Karpas-422 (cell line): ENCODE data around the gene CR1. TPM values are rescaled to one million over a fixed set of nuclear protein-coding genes. Genes with fewer than 3 reads are reported as not detected.

Source experiments
- DNase-seq: peaks from one replicate; pipeline ENCODE4 v3.0.0-alpha.2; 2015
- H2AFZ ChIP-seq: fragments of 200-600 bp; sonication (generic); 2 replicates; pipeline ENCODE4 v1.6.1; 2014; ENCODE audit warnings: antibody characterized with exemption, low read length, mixed read lengths
- H3K27ac ChIP-seq: fragments of 200-600 bp; sonication (generic); 2 replicates; pipeline ENCODE4 v1.5.1; 2014; ENCODE audit warnings: mild to moderate bottlenecking, low read length, moderate library complexity
- H3K27me3 ChIP-seq: fragments of 200-600 bp; sonication (generic); 2 replicates; pipeline ENCODE4 v1.6.1; 2014; ENCODE audit warnings: low read length, mixed read lengths
- H3K36me3 ChIP-seq: fragments of 200-600 bp; sonication (generic); 2 replicates; pipeline ENCODE4 v1.6.1; 2014; ENCODE audit warnings: low read length, mixed read lengths; ENCODE audit not compliant: insufficient read depth
- H3K4me1 ChIP-seq: fragments of 200-600 bp; sonication (generic); 2 replicates; pipeline ENCODE4 v1.6.1; 2014; ENCODE audit warnings: mild to moderate bottlenecking, low read length, mixed read lengths
- H3K4me2 ChIP-seq: fragments of 200-600 bp; sonication (generic); 2 replicates; pipeline ENCODE4 v1.6.1; 2014; ENCODE audit warnings: low read length, low read depth, mild to moderate bottlenecking; ENCODE audit not compliant: poor library complexity, severe bottlenecking
- H3K4me3 ChIP-seq: fragments of 200-600 bp; sonication (generic); 2 replicates; pipeline ENCODE4 v1.5.1; 2014; ENCODE audit warnings: mild to moderate bottlenecking, antibody characterized with exemption, low read length, mixed read lengths
- H3K79me2 ChIP-seq: fragments of 200-600 bp; sonication (generic); 2 replicates; pipeline ENCODE4 v1.6.1; 2014; ENCODE audit warnings: mild to moderate bottlenecking, low read length, mixed read lengths
- H3K9ac ChIP-seq: fragments of 200-600 bp; sonication (generic); 2 replicates; pipeline ENCODE4 v1.6.0; 2014; ENCODE audit warnings: low read length
- H3K9me2 ChIP-seq: fragments of 200-600 bp; sonication (generic), shearing (Covaris generic); replicated peaks from 2 replicates; pipeline ENCODE4 v1.6.0; 2014; ENCODE audit warnings: mild to moderate bottlenecking, low read length, moderate library complexity; ENCODE audit not compliant: insufficient read depth
- H3K9me3 ChIP-seq: fragments of 300-700, 200-600 bp; sonication (generic); 2 replicates; pipeline ENCODE4 v1.6.1; 2014; ENCODE audit warnings: low read length, mixed read lengths
- H4K20me1 ChIP-seq: fragments of 200-600 bp; sonication (generic); 2 replicates; pipeline ENCODE4 v1.6.1; 2014; ENCODE audit warnings: mild to moderate bottlenecking, antibody characterized with exemption, low read length, low read depth; ENCODE audit not compliant: insufficient read depth
- total RNA-seq: library from RNA; depleted of rRNA; stranded (reverse); fragments of >200 nt; shearing (Covaris generic); gene quantifications from 2 replicates; pipeline ENCODE4 v1.2.3, GENCODE V29; 2014; ENCODE audit warnings: low replicate concordance; rRNA removed

CR1 gene
- total RNA-seq, 1 experiment from 2014 or later = not detected

GRCh38 chr1:207691010-207691409 lies 195.1 kb downstream of the CR1 start:
- H2AFZ ChIP-seq = no peak overlapping the region
- DNase-seq = no peak
- H3K9me3 ChIP-seq = no peaks in the 10 kb centered on the region
- no peak overlapping the region for H3K27ac ChIP-seq
- no peaks in the 10 kb centered on the region for H3K27me3 ChIP-seq
- no peaks in the 10 kb centered on the region for H3K79me2 ChIP-seq
- H3K36me3 ChIP-seq = no peaks in the 10 kb centered on the region
- no peaks in the 10 kb centered on the region for H3K9me2 ChIP-seq
- H4K20me1 ChIP-seq = no peaks in the 10 kb centered on the region
- H3K4me2 ChIP-seq = no peak overlapping the region
- H3K4me3 ChIP-seq = no peak overlapping the region
- H3K9ac ChIP-seq = no peak overlapping the region
- H3K4me1 ChIP-seq = no peaks in the 10 kb centered on the region

Other genes with a start within 250 kb of the CR1 start
- 36.4 and 103 TPM in 2 replicates for gene CD55, start 174.5 kb upstream of the CR1 start, total RNA-seq
- 0.11 TPM in 1 of 2 replicates, not detected in the other for gene CR2, start 41.8 kb upstream of the CR1 start, total RNA-seq
- not detected in 2 replicates for gene CR1L, start 149.0 kb downstream of the CR1 start, total RNA-seq